ENCODE data around the gene RGS7BP.

The RGS7BP gene

GRCh38 chr5:64637144-64637543, 131.3 kb downstream of the RGS7BP start:
- no peak for DNase-seq

- no peak for DNase-seq
These were observed 132.1 kb downstream of the RGS7BP start for GRCh38 chr5:64637837-64638443.

GRCh38 chr5:64644831-64645230, 139.0 kb downstream of the RGS7BP start:
- no peak for DNase-seq

GRCh38 chr5:64646169-64646568, 140.4 kb downstream of the RGS7BP start:
- no peak for DNase-seq

- DNase-seq, result no peak
These were observed 143.7 kb downstream of the RGS7BP start for GRCh38 chr5:64649512-64649911.

DNA sequence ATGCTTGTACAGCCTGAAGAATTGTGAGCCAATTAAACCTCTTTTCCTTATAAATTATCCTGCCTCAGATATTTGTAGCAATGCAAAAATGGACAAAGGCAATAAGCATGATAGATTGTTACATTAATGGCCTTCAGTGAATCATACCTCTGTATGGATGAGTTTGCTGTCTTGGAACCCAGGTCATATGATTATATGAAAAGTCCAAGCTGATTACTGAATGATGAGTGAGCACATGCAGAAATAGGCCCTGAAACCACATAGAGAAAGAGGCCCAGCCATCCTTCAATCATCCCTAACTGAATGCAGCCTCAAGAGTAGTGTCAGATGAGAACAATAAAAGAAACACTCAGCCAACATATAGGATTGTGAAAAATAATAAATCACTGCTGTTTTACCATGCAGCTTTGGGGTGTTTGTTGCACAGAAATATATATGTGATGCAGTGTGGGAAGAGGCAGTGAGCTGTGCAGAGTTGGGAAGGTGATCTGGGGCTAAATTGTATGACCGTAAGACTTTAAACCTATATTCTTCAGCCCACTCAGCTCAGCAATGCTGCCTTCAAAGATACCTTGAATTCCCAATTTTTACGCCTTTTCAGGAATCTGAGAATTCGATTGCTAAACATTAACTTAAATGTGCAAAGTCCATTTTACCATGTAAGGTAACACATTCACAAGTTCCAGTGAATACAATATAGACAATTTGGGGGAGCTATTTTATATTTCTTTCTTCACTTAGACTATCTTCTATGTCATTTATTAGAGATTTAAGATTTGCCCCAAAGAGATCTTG, 148.1 kb downstream of the RGS7BP start:
- no peak for DNase-seq

DNA sequence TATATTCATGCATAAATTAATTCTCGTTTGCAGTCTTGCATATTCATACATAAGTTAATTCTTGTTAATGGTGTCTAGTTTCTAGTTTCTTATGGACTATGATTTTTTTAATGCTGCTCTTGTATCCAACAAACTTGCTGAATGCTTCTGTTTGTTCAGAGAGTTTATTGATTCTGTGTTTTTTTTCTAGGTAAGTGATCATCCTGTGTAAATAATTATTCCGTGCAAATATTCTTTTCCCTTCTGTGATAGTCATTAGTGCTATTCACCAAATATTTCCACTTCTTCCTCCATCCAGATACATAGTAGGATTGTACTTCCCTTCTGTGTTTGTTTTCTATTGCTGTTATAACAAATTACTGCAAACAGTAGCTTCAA, 148.7 kb downstream of the RGS7BP start:
- no peak for DNase-seq

DNA sequence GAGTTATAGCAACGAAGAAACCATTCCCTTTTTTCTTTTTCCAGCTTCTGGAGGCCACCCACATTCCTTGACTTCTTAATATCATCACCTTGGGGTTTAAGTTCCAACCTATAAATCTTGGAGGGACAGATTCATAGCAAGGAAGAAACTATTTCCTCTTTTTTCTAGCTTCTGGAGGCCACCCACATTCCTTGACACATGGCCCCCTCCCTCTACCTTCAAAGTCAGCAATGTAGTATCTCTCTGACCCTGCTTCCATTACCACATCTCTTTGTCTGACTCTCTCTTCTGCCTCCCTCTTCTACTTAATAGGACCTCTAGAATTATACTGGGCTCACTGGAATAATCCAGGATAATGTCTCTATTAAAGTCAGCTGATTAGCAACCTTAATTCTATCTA, 149.8 kb downstream of the RGS7BP start:
- no peak for DNase-seq

- no peak for DNase-seq
These were observed 153.5 kb downstream of the RGS7BP start for GRCh38 chr5:64659289-64659688.
